ENCODE measurements around the gene SOX13.
"Not testable (repeated sequence)": the region's sequence is repeated elsewhere in the genome, so short reads cannot be mapped to it uniquely, and the experiment has no call there.

Gene SOX13

DNA sequence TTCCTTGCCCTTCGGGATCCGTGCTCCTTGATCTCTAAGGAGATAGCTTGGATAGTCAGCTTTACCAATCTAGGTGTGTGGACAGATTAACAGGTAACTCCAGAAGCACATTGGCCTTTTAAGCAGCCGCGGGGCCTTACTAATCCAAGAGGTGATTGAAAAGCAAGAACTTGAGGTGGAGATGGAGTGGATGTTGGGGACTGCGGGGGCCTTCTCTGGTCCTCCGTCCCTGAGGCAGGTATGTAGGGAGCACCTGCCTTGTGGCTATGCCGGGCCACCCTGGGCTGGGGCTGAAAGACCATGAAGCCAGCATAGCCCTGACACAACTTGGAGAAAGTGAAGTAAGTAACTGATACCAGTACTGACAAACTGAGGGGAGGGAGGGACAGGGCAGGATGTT, 10.6 kb downstream of the SOX13 start:
- Histone ChIP-seq H3K9me3 (ENCODE audit: low read length) (no peaks in the 10 kb centered on the region), H3K36me3 (ENCODE audit: insufficient read depth, low read length) (no peaks in the 10 kb centered on the region), H2AFZ (ENCODE audit: low read depth, low read length) (no peak overlapping the region), H3K27me3 (ENCODE audit: insufficient read depth, low read length) (no peaks in the 10 kb centered on the region), H3K4me1 (ENCODE audit: insufficient read depth, low read length) (peaks cover 34% of the 10 kb centered on the region), H3K4me3 (ENCODE audit: low read length) (no peak overlapping the region)

DNA sequence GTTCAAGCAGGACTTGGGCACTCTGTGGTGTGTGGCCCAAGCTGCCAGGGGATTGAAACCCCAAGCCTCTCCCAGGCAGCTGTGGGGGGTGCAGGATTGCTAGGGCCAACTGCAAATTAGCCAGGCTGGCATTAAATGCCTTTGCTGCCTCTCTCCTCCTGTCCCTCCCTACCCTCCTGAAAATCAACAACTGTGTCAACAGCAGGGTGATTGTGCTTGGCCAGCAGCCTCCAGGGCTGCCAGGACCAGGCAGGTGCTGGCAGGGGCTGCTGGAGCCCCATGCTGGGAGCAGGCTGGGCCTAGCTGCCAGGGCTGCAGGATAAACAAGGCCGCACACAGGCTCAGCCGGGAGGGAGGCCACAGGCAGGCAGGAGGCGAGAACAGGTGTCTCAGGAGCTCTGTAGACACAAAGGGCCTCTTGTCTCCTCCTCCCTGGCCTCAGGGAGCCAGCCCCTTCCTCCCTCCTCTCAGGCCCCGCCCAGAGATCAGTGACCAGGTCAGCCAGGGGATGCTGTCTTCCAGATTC, 11.4 kb downstream of the SOX13 start:
- H3K36me3 ChIP-seq (ENCODE audit: insufficient read depth, low read length) = no peaks in the 10 kb centered on the region
- H3K4me1 ChIP-seq (ENCODE audit: insufficient read depth, low read length) = peaks cover 34% of the 10 kb centered on the region

DNA sequence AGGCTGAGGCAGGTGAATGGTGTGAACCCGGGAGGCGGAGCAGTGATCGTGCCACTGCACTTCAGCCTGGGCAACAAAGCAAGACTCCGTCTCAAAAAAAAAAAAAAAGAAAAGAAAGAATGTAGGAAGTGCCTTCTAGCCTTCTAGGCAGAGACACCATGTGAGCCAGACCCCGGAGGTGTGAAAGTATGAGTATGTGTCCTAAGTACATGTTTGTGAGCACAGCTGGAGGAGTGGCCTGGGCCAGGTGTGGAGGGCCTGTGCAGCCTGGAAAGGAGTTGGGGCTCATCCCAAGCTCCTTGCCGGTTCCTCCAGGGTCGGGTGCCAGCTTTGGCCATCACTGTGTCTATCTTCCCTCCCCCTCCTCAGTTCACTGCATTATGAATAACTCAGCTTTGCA, 13.0 kb downstream of the SOX13 start:
- no peaks in the 10 kb centered on the region for H3K27me3 ChIP-seq (ENCODE audit: insufficient read depth, low read length)
- H3K9me3 ChIP-seq (ENCODE audit: low read length) = no peaks in the 10 kb centered on the region
- no peak overlapping the region for H2AFZ ChIP-seq (ENCODE audit: low read depth, low read length)
- no peaks in the 10 kb centered on the region for H3K36me3 ChIP-seq (ENCODE audit: insufficient read depth, low read length)
- no peak overlapping the region for H3K4me3 ChIP-seq (ENCODE audit: low read length)
- H3K4me1 ChIP-seq (ENCODE audit: insufficient read depth, low read length) = peaks cover 28% of the 10 kb centered on the region

More for the DNA sequence above, 11.4 kb downstream of the SOX13 start:
- H3K9me3 ChIP-seq (ENCODE audit: low read length) = no peaks in the 10 kb centered on the region
- no peaks in the 10 kb centered on the region for H3K27me3 ChIP-seq (ENCODE audit: insufficient read depth, low read length)
- H2AFZ ChIP-seq (ENCODE audit: low read depth, low read length) = no peak overlapping the region
- H3K4me3 ChIP-seq (ENCODE audit: low read length) = no peak overlapping the region

DNA sequence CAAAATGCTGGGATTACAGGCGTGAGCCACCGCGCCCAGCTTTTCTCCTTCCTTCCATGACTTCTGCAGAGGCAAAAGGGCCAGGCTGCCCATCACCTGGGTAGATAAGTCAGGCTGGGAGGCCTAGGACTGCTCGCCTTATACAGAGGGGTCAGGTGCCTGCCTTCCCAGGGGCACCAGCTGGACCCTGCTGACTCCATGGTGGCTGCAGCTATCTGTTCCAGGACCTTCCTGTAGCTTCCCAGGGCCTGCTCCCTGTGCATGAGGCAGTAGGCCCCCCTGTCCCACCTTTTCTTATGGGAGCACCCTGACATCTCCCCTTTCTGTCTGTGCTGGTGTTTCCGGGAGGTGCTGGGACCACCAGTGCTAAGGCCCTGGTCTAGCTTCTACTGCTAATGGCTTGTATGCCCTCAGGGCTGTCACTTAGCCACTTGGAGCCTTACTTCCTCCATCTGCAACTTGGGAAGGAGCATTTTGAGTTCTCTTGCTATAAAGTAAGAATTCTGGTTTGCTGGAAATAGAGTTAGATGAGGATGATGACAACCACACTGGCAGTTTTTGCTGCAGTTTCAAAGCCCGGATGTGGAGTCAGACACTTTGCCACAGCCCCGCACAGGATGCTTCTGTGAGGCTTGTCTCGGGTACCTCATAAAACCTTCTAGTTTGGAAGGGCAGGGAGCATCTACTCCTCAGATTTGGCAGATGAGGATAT, 14.4 kb downstream of the SOX13 start:
- Histone ChIP-seq H3K4me1 (ENCODE audit: insufficient read depth, low read length) (peaks cover 36% of the 10 kb centered on the region), H3K36me3 (ENCODE audit: insufficient read depth, low read length) (no peaks in the 10 kb centered on the region), H3K9me3 (ENCODE audit: low read length) (no peaks in the 10 kb centered on the region), H3K27me3 (ENCODE audit: insufficient read depth, low read length) (no peaks in the 10 kb centered on the region), H2AFZ (ENCODE audit: low read depth, low read length) (no peak overlapping the region), H3K4me3 (ENCODE audit: low read length) (no peak overlapping the region)

DNA sequence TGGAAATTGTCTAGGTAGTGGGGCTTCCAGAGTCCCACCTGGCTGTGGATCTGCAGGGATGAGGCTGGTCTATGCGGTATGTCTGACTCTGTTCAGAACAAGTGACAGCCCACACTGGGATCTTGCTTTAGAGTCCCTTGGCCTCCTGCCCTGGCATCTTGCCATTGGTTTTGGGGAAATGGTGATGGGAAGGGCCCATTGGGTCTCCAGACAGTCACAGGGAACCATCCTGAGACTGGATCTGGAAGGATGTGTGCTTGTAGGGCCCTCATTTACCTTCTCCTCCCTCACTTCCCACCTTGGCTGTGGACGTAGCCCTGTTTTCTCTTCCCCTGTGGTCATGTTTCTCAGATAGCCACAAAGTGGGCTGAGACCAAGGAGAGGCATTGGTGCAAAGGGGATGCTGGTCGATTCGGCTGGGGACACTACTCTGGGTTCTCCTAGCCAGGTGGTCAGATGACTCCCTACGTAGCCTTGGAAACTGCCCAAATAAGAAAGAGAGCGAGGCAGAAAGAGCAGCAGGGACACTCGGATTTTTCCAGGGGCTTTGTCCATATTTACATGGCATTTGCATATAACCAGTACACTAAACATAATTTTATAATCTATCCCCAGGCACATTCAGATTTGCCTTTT, 15.1 kb downstream of the SOX13 start:
- peaks cover 41% of the 10 kb centered on the region for H3K4me1 ChIP-seq (ENCODE audit: insufficient read depth, low read length)
- no peak overlapping the region for H2AFZ ChIP-seq (ENCODE audit: low read depth, low read length)
- no peak overlapping the region for H3K4me3 ChIP-seq (ENCODE audit: low read length)

DNA sequence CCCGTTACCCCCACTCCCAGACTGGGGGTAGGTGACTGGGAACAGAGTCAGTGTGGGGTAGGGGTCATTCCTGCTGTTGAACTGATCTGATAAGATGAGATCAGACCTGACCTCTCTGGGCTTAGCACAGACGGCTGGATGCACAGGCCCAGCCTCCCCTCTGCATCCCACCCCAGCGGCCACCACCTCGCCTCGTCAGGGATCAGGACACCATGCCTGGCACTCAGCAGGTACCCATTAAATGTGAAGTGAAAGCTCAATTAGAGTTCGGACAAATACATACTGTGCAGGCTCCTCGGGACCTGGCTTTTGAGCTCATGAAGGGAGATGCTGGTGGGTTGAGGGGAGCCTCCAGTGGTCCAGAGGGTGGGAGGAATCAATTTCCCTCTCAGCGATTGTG, 15.7 kb downstream of the SOX13 start:
- no peak overlapping the region for H2AFZ ChIP-seq (ENCODE audit: low read depth, low read length)
- H3K4me3 ChIP-seq (ENCODE audit: low read length) = no peak overlapping the region
- peaks cover 47% of the 10 kb centered on the region for H3K4me1 ChIP-seq (ENCODE audit: insufficient read depth, low read length)
- no peaks in the 10 kb centered on the region for H3K9me3 ChIP-seq (ENCODE audit: low read length)
- H3K27me3 ChIP-seq (ENCODE audit: insufficient read depth, low read length) = no peaks in the 10 kb centered on the region
- H3K36me3 ChIP-seq (ENCODE audit: insufficient read depth, low read length) = no peaks in the 10 kb centered on the region

More for the DNA sequence above, 15.1 kb downstream of the SOX13 start:
- Histone ChIP-seq H3K27me3 (ENCODE audit: insufficient read depth, low read length) (no peaks in the 10 kb centered on the region), H3K36me3 (ENCODE audit: insufficient read depth, low read length) (no peaks in the 10 kb centered on the region), H3K9me3 (ENCODE audit: low read length) (no peaks in the 10 kb centered on the region)

DNA sequence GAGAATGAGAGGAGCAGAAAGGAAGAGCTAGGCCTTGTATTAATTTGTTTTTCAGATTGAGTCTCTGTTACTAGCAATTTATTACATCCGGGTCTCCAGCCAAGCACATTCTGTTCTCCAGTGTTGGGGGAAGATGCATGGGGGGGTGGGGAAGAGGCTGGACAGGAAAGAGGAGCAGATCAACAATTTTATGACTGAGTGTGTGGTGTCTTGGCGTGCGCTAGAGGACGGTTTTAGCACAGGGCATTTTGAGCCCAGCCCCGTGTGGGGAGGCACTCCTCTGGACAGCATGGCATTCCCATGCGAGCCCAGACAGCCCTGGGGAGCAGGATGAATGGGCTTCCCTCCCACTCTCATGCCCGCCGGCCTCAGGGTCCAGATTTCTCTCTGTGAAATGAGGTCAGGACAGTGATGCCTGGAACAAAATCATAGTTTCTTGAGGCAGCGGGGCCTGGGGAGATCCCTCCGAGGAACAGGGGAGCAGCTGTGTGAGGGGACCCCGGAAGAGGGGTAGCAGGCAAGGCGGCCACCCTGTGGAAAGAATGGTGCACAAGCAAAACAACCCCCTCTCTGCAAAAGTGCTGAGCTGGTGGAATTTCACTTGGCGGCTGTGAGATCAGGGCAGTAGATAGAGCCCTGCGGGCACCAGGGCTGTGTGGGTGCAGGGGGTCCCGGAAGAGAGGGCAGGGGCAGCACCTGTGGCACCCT, 16.3 kb downstream of the SOX13 start:
- Histone ChIP-seq H3K4me1 (ENCODE audit: insufficient read depth, low read length) (peaks cover 48% of the 10 kb centered on the region), H2AFZ (ENCODE audit: low read depth, low read length) (no peak overlapping the region), H3K36me3 (ENCODE audit: insufficient read depth, low read length) (no peaks in the 10 kb centered on the region), H3K27me3 (ENCODE audit: insufficient read depth, low read length) (no peaks in the 10 kb centered on the region), H3K4me3 (ENCODE audit: low read length) (no peak overlapping the region), H3K9me3 (ENCODE audit: low read length) (no peaks in the 10 kb centered on the region)

DNA sequence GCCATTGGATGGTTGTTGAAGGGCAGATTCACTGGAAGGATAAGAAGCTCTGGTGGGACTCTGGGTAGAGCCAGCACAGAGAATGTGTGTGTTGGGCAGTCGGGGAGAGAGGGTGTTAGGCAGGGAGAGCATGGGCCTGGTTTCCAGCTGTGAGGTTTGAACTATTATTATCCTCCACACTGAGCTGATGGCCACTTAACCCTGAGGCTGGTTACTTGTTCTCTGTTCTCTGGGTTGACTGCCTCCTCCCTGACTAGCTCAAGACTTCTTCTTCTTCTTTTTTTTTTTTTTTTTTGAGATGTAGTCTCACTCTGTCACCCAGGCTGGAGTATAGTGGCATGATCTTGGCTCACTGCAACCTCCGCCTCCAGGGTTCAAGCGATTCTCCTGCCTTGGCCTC, 17.2 kb downstream of the SOX13 start:
- H3K4me1 ChIP-seq (ENCODE audit: insufficient read depth, low read length) = peaks cover 53% of the 10 kb centered on the region
- H3K4me3 ChIP-seq (ENCODE audit: low read length); H3K27me3 ChIP-seq (ENCODE audit: insufficient read depth, low read length); H2AFZ ChIP-seq (ENCODE audit: low read depth, low read length); H3K36me3 ChIP-seq (ENCODE audit: insufficient read depth, low read length); H3K9me3 ChIP-seq (ENCODE audit: low read length): not testable (repeated sequence)

DNA sequence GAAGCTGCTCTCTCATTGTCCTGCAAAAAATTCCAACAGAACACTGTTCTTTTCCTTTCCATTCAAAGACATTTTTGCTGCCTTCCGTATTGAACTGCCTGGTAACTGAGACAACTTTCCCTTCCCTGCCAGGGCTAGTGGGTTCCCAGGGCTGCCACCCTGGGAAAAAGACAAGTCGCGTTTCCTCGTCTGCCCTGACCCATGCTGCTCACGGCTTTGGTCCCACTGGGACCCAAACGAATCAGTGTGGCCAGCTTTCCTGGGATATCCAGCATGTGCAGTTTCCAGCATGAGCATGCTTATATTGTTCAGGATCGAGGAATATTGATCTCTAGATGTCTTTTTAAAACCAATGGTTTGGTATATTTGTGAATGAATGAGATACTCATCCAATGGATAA, 18.2 kb downstream of the SOX13 start:
- Histone ChIP-seq H3K36me3 (ENCODE audit: insufficient read depth, low read length) (no peaks in the 10 kb centered on the region), H3K27me3 (ENCODE audit: insufficient read depth, low read length) (no peaks in the 10 kb centered on the region), H2AFZ (ENCODE audit: low read depth, low read length) (no peak overlapping the region), H3K9me3 (ENCODE audit: low read length) (no peaks in the 10 kb centered on the region), H3K4me3 (ENCODE audit: low read length) (no peak overlapping the region), H3K4me1 (ENCODE audit: insufficient read depth, low read length) (peaks cover 61% of the 10 kb centered on the region)

DNA sequence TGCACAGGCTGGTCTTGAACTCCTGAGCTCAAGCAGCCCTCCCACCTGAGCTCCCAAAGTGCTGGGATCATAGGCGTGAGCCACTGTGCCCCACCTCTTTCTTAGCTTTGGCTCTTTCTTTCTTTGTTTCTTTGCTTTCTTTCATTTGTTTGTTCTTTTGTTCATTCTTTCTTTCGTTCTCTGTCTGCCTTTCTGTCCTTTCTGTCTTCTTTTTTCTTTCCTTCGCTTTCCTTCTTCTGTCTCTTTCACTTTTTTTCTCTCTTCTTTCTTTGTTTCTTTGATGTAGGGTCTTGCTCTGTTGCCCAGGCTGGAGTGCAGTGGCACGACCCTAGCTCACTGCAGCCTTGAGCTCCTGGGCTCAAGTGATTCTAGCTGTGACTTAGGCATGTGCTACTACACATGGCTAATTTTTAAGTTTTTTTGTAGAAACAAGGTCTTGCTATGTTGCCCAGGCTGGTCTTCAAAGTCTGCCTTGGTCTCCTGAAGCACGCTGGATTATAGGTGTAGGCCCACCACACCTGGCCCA, 18.9 kb downstream of the SOX13 start:
- Histone ChIP-seq H3K36me3 (ENCODE audit: insufficient read depth, low read length) (no peaks in the 10 kb centered on the region), H3K9me3 (ENCODE audit: low read length) (no peaks in the 10 kb centered on the region), H3K4me1 (ENCODE audit: insufficient read depth, low read length) (peaks cover 64% of the 10 kb centered on the region), H2AFZ (ENCODE audit: low read depth, low read length) (no peak overlapping the region), H3K27me3 (ENCODE audit: insufficient read depth, low read length) (no peaks in the 10 kb centered on the region), H3K4me3 (ENCODE audit: low read length) (no peak overlapping the region)

DNA sequence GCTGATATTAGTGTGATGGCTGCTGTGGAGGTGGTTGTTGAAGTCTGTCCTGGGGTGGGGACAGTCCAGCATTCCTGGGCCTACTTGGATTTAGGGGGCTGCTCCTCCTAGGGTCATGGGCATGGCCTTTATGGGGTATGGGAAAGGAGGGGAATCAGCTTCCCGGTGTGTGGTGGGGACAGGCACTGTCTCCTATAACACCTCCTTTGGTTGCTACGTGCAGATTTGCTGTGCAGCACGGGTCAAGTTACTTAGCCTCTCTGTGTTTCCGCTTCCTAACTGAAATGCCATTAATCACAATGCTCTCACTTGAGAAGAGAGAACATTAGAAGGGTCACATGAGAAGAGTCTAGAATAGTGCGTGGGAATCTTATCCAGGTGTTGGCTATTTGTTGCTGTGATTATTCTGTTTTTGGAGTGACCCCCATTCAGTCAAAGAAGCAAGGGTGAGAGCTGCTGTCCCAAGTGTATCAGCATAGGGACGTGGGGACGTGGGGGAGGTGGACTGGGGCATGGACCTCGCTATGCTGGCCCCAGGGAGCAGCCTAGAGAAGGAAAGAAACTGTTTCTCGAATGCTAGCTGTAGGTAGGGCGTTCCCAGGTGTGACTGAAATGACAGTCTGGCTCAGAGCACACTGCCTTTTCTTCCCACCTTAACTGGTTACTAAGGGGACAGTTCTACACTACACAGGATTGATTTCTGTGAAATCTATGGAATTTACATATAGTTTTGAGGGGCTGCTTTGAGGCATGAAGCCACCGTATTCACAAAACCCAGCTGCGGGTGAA, 19.9 kb downstream of the SOX13 start:
- Histone ChIP-seq H2AFZ (ENCODE audit: low read depth, low read length) (no peak overlapping the region), H3K36me3 (ENCODE audit: insufficient read depth, low read length) (no peaks in the 10 kb centered on the region), H3K9me3 (ENCODE audit: low read length) (no peaks in the 10 kb centered on the region), H3K27me3 (ENCODE audit: insufficient read depth, low read length) (no peaks in the 10 kb centered on the region), H3K4me1 (ENCODE audit: insufficient read depth, low read length) (peaks cover 66% of the 10 kb centered on the region), H3K4me3 (ENCODE audit: low read length) (no peak overlapping the region)

DNA sequence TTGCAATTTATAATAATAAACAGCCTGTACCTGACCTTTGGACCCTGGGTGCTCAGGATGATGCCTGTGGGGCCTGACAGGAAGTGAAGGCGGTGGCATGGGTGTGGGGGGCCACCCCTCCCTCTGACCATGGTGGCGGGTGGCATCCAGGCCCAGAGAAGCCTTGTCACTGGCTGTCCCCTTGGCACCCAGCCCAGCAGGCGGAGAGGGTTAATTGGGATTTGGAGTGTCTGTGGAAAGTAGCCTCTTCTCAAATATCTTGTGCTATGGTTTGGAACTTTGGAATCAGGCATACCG, 20.5 kb downstream of the SOX13 start:
- no peaks in the 10 kb centered on the region for H3K9me3 ChIP-seq (ENCODE audit: low read length)
- no peaks in the 10 kb centered on the region for H3K36me3 ChIP-seq (ENCODE audit: insufficient read depth, low read length)
- H2AFZ ChIP-seq (ENCODE audit: low read depth, low read length) = no peak overlapping the region
- H3K4me1 ChIP-seq (ENCODE audit: insufficient read depth, low read length) = peaks cover 61% of the 10 kb centered on the region
- no peaks in the 10 kb centered on the region for H3K27me3 ChIP-seq (ENCODE audit: insufficient read depth, low read length)
- no peak overlapping the region for H3K4me3 ChIP-seq (ENCODE audit: low read length)

DNA sequence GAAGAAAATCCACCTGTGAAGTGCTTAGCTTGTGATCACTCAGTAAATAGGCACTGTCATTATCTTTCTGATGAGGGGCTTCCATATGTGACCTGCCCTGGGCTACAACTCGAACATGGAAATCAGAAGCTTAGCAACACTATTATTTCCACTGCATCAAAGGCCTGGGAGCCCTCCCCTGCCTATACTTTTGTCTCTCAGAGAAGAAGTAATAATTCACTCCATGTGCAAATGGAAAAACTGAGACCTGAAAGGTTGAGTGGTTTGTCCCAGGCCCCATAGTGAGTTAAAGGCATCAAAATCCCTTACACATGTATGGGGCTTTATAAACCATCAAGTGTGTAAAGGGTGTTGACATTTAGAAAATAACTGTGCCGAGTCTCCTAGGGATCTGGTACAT, 20.9 kb downstream of the SOX13 start:
- Histone ChIP-seq H3K36me3 (ENCODE audit: insufficient read depth, low read length) (no peaks in the 10 kb centered on the region), H2AFZ (ENCODE audit: low read depth, low read length) (no peak overlapping the region), H3K4me1 (ENCODE audit: insufficient read depth, low read length) (peaks cover 57% of the 10 kb centered on the region), H3K27me3 (ENCODE audit: insufficient read depth, low read length) (no peaks in the 10 kb centered on the region), H3K9me3 (ENCODE audit: low read length) (no peaks in the 10 kb centered on the region), H3K4me3 (ENCODE audit: low read length) (no peak overlapping the region)
